ENCODE data around the gene GRIK2.
"Not testable (repeated sequence)": the region's sequence is repeated elsewhere in the genome, so short reads cannot be mapped to it uniquely, and the experiment has no call there.

Gene GRIK2

DNA sequence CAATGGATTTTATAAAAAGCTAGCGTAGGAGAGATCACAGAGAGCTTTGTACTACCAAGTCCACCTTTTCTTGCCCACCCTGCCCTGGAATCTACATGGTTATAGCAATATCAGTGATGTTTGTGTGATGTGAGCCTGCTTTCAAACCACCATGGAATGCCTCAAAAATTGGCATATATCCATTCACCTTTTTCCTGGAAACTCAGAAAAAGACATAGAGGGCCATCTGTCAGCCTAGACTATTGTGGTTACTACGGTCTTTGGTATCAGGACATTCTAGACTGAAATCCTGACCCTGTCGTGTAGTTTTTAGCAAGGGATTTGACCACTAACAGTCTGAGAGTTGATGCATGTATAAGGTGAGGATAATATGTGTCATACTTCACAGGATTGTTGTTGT, 239.6 kb downstream of the GRIK2 start:
- no peak for DNase-seq (ENCODE audit: low read depth)

DNA sequence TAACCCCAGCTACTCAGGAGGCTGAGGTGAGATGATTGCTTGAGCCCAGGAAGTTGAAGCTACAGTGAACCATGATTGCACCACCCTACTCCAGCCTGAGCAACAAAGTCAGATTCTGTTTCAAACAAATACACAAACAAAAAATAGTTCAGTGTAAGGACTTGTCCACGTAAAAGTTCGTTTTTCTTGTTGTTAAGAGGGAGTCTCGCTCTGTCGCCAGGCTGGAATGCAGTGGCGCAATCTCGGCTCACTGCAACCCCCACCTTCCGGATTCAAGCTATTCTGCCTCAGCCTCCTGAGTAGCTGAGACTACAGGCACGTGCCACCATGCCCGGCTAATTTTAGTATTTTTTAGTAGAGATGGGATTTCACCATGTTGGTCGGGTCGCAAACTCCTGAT, 245.4 kb downstream of the GRIK2 start:
- not testable (repeated sequence) for DNase-seq (ENCODE audit: low read depth)

DNA sequence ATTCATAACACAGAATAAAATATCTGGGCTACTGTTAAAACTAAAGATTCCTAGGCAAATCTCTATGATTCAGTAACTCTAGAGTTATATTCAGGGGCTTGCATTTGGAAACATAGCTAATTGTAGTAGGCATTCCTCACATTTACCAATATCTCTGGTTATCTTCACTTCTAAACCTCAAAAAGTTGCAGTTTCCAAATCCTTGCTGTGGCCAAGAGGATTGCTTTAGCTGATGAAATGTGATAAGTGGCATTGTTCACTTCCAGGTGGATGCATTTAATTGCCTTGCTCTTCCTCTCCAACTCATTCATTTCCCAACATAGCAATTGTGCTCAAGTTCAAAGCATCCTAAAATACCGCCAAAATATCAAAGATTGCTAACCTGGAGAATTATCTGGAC, 246.6 kb downstream of the GRIK2 start:
- no peak for DNase-seq (ENCODE audit: low read depth)

DNA sequence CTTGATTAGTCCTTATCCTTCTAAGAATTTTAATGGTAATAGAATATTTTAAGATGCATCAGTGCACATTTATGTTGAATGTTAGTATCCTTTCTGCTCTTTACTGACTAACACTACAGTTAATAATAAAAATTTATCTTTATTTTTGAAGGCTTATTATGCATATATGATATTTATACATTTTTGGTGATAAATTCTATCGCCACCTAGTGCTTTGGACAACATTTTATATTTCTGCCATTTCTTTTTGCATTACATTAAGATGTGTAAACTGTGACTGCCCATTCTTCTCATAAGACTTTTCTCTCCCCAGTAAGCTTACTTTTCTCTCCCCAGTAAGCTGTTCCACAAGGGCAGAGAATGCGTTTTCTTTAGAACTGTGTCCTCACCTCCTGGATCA, 252.3 kb downstream of the GRIK2 start:
- DNase-seq (ENCODE audit: low read depth), result no peak

DNA sequence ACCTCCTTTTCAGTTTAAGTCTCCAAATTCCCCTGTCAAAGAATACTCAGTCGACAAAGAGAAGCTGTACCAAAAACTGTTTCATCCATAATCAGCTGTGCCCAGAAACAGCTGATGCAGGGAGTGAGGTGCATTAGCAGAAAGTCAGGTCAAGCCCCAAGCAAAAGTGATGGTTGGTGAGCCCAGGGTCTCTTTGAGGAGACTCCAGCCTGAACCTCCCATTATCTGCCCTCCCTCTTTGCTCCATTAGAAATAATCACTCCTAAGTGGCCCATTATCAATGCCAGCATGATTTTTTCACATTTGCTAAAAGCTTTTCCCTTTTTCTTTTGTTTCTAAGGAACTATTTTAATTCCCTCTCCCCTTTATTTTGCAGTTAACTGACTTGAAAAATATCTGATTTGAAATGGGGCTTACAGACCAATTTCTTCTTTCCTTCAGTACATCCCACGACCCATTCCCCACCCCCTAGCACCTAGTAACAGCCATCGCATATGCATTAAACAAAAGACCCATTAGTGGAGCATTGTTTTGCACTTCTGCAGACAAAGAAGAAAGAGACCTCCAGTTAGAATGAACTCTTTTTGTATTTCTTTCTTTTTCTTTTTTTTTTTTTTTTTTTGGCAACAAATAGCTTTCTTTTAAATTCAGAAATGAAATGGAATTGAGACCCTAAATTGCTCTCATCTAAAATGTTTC, 257.0 kb downstream of the GRIK2 start:
- no peak for DNase-seq (ENCODE audit: low read depth)

DNA sequence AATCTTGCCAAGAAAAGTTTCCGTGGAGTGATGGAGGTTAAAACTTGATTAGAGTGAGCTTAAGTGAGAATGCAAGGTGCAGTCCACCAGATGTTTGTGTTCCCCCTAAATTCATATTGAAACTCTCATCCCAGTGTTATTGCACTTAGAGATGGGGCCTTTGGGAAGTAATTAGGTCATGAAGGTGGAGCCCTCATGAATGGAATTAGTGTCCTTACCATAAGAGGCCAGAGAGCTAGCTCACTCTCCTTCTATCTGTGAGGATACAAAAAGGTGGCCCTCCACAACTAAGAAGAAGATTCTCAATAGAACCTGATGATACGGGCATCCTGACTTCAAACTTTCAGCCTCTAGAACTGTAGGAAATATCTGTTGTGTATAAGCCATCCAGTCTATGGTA, 258.6 kb downstream of the GRIK2 start:
- DNase-seq (ENCODE audit: low read depth), result no peak

DNA sequence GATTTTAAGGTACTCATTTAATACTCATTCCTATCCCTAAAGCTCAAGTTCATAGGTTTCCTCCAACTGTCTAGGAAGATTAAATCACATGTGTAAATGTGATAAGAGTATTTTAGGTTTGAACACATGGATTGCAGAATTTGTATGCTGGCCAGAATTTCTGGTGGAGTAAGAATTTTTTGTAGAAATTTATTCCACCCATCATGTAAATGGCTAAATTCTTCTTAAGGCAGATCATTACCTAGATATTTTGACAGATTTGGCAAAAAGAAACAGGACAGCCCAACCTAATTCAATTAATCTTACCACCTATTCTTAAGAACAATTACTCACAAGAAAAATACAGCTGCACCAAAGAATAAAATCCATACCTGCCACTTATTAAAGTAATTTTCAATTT, 261.6 kb downstream of the GRIK2 start:
- no peak for DNase-seq (ENCODE audit: low read depth)

DNA sequence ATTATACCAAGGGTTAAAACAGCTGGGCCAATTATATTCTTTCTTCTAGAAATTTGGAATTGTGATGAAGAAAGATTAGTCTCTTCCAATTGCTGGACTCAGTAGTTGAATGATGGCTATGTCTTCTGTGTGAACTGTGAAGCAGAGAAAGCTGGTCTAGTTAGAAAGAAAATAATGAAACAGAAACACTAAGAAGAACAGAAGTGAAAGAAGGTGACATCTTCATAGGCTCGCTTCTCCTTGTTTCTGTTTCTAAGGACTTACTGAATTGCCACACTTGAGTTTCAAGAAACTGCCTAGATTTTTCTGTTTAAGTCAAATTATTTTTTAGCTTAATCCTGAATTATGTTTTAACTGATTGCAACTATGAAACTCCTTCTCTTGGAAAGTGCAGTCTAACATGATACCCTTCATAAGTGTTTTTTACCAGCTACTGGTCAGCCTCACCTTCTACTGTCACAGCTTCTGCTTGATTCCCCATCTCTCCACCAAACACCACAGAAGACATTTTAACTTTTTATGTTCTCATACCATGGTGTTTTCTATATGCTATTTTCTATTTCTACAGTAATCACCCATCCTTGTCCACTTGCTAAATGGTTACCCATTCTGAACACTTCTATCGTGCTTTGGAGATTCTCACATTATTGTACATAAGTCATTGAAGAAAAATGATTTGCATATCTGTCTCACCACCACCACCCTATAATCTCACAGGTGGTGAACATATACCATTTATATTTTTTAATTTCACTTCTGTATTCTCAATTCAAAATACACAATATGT, 268.8 kb downstream of the GRIK2 start:
- DNase-seq (ENCODE audit: low read depth), result no peak

DNA sequence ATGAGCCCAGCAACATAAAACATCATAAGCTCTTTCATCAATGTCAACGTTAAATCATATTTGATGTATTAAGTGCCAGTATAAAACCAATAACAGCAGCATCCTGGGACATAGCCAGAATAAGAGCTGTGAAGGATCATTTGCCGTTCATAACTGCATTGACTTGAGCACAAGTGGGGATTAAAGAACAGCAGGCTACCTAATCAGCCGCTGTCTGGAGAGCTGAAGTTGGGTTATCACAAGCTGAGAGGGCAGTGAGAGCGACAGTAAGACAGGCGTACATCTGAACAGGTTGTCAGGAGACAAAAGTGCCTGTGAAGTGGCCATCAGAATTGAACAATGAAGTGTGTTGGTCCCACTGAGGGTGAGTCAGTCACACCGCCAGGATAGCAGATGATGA, 269.6 kb downstream of the GRIK2 start:
- no peak for DNase-seq (ENCODE audit: low read depth)

DNA sequence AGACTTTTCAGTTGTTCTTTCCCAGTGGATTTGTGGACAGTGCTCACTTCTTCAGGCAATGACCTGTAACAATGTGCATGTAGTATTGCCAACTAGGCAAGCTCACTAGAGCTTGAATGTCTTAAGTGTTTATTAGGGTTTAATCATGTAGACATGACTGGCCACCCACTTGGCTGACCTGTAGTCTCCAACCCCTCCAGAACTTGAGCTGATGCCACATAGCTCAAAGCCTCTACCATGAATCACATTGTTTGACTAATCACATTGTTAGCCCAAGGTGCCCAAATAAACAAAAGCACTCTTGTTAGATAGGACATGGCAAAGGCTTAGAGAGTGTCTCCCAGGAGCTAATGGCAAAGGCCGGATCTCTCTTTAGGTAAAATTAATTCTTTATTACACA, 272.7 kb downstream of the GRIK2 start:
- peak; percentile 7 for DNase-seq (ENCODE audit: low read depth)

DNA sequence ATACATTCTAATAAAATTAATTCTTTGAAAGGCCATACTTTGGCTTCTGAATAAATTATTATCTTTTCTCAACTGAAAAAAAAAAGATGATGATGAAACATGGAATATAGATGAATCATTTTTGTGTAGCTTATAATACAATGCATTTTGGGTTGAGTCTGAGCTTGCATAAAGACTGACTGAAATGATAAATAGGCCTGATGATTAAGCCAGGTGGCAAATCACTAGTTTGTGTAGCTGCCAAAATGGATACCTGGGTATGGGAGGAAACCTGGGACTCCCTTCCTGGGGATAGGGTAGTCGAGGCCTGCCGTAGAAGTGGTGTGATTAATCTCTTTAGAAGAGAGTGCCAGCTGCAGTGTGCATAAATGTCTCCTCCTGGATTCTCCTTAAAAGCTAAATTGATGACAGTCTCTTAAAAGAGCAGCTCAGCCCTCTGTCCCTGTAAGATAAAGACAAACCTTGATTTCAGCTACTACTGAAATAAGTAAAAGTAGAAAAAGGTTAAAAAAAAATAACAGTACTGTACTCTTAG, 275.1 kb downstream of the GRIK2 start:
- DNase-seq (ENCODE audit: low read depth), result no peak

DNA sequence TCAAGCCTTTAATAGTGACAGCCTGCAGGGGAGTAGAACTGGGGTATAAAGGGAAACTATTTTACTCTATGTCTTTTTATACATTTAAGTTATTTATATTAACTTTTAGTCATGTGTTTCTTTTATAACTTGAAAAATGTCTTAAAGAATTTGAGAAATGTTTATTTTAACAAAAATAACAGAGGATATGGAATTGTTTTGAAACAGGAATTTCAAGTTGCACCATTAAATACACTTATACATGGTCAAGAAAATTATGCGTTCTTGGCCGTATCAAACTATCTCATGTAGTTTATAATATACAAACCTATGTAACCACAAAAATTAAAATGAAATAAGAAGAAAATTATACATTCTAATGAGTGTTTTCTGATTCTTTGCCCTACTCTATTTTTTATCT, 282.7 kb downstream of the GRIK2 start:
- DNase-seq (ENCODE audit: low read depth), result no peak

DNA sequence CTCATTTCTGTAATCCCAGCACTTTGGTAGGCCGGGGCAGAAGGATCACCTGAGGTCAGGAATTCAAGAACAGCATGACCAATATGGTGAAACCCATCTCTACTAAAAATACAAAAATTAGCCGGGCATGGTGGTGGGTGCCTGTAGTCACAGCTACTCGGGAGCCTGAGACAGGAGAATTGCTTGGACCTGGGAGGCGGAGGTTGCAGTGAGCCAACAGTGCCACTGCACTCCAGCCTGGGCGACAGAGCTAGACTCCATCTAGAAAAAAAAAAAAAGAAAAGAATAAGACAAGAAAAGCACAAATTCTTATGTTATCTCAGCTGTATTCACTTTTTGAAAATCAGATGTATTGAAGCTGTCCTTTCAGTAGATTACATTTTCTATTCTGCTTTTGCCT, 289.4 kb downstream of the GRIK2 start:
- DNase-seq (ENCODE audit: low read depth), result no peak

DNA sequence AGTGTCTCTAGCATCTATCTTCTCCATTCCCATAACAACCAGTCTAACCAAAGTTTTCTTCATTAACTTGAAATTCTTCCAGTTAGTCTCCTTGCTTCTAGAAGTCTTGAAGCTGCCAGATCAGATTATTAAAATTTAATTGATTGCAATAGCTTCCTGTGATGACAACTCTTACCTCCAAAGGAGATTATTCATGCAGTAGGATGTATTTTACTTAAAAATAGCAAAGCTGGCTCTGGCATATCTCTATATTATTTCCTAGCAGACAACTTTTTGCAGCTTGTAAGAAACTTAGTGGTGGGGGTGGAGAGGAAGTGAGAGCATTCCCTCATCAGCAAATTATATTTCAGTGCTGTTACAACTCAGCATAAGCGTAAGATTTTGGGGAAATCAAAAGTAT, 290.4 kb downstream of the GRIK2 start:
- DNase-seq (ENCODE audit: low read depth), result no peak

DNA sequence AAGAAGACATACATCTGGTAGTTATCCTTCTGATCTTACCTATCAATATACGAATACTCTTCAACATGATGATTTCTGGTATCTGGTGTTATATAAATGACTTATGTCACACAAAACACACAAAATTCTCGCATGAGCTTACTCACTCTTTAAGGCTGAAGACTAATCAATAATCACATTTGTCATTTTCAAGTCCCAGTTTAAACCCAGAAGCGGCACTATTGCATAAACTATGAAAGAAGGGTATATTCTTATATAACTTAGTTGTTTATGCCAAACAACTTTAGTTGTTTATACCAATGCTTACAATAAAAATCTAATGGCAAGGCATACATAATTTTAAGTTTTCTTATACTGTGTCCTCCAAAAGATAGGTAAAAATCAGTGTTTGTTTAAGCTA, 293.1 kb downstream of the GRIK2 start:
- DNase-seq (ENCODE audit: low read depth), result no peak

DNA sequence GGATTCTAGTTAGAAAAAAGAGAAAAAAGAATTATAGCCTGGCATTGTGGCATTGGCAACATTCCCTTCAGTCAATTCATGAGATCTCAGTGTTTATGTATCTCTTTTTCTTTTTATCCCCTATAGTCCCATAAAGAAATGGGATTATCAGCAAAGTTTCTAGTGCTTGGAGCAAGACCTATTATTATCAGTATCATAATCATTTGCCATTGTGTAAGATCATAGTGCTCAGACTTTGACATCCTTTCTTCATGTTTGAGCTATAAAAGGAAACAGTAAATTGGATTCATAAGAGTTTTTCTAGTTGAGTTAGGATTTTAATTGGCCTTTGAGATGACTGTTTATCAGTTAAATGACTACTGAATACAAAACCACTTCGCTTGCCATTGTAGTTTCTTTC, 295.6 kb downstream of the GRIK2 start:
- DNase-seq (ENCODE audit: low read depth), result no peak

DNA sequence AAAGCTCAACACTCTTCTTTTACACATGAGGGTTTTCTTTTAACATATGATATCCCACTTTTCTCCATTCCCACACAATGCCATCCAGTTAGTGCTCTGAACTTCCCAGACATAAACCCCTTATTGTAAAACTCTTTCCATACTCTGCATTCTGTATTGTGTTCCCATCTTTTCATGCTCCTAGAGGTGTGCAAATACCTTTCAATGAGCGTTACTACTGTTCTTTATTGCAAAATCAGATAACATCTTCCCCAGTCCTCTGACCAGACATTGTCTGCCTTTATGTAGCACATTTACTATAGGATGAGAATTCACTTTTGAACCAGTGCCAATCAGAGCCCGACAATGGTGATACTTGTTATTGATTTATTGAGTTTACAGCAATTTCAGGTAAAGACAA, 296.2 kb downstream of the GRIK2 start:
- no peak for DNase-seq (ENCODE audit: low read depth)

DNA sequence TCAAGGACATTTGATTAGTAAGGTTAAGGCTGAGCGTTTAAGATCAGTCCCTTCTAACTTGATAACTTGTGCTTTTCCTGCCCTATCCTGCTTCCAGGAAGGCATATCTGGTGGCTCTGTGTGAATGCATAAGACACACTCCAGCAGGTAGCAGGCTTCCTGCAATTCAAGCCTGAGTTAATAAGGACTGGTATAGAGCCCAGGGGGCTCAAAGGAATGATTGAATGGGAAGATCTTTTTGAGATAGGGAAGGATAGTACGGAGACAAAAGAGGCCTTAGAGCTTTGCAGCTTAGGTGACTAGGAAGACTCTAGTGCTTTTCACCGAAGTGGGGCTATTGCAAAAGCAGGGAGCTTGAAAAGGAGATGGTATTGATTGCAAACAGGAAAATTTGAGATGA, 307.1 kb downstream of the GRIK2 start:
- DNase-seq (ENCODE audit: low read depth), result no peak

DNA sequence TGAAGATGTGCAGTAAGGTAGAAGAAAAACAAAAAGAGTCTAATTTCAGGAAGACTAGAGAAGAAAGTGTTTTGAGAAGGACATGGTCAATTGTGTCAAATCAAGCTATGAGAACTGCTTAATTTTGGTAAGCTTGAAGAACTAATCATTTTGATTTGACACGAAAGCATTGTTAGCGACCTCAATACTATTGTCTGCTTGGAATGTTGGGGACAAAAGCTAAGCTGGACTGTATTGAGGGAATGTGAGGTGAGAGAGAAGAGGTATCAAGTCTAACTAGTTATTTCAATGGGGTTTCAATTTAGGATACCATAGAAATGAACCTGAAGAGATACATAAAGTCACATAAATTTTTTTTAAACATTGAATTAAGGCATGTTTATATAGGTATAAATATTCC, 309.8 kb downstream of the GRIK2 start:
- no peak for DNase-seq (ENCODE audit: low read depth)

DNA sequence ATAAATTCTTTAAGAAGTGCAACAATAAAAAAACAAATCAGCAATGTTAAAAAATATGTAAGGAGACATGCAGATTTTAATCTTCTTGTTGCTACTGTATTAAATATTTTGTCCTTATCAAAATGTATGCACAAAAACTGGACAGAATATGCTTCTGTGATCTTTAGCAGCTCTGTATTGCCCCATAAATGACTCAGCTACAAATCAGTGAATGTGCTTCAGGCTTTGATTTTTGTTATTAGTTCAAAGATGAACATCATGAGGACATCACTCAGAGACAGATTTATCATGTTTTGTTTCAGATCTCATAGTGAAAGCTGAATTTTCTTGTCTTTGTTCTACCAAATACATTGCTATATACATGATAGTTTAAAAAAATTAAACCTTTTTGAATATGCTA, 312.4 kb downstream of the GRIK2 start:
- no peak for DNase-seq (ENCODE audit: low read depth)

DNA sequence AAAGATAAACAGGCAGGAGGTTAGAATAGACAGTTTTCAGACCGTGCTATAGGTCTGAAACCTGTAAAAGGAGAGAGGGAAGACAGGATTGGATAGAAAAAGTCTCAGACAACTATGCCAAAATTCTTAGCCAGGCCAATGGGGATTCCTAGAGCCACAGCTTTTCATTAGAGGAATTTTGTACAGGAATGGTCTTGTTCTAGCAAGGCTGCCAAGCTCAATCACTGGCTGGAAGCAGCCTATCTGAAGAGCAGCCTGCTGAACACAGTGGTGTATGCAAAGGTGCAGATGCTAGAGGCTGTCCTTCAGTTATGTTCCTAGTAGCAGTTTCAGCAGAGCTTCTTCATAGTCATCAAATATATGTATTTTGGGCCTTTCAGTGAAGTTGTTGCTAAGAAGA, 313.1 kb downstream of the GRIK2 start:
- DNase-seq (ENCODE audit: low read depth), result no peak

DNA sequence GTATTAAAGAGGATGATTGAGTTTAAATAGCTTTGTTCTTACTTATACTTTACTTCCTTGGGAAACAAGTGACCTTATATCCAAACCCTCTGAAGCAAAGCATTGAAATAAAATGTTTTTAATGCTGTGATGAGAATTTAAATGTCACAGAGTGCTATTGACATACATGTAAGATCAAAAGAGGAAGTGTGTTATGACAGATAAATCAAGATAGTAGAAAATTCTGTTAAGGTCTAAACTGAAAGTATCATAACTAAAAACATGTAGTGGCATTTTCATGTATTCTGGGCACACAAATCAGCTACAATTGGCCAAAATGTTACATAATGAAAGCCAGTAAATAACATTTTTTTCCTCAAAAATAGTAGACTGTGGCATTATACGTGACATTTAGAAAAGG, 318.0 kb downstream of the GRIK2 start:
- DNase-seq (ENCODE audit: low read depth), result no peak

DNA sequence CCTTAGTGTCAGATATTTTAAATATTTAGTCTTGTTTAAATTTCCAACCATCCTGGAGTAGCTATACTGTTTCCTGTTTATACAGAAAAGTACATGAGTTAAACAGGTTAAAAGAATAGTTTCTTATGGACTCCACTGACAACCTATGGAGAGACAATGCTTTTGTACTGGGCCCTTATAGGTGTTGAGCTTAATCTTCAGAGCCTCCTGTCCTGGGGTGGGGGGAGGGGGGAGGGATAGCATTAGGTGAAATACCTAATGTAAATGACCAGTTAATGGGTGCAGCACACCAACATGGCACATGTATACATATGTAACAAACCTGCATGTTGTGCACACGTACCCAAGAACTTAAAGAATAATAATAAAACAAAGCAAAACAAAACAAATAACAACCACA, 322.9 kb downstream of the GRIK2 start:
- no peak for DNase-seq (ENCODE audit: low read depth)

DNA sequence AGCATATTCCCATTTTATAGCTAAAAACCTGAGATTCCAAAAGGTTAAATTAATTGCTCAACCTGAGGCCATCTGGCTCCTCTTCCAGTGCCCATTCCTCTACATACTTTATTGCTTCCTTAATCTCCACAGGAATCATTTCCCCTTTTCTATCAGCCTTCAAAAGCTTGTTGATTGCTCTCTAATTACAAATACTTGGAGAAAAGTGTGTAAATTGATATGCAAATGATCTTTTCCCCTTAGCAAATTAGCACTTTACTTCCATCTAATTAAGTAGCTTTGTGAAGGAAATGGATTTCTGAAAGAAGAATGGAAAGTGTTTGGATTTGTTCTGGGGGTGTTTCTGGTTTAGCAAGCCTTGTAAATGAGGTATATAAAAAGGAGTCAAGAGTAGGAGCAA, 323.3 kb downstream of the GRIK2 start:
- no peak for DNase-seq (ENCODE audit: low read depth)

Measured in stromal cell of bone marrow (primary cell).